ENCODE data around the gene PRH1.

Gene PRH1

DNA sequence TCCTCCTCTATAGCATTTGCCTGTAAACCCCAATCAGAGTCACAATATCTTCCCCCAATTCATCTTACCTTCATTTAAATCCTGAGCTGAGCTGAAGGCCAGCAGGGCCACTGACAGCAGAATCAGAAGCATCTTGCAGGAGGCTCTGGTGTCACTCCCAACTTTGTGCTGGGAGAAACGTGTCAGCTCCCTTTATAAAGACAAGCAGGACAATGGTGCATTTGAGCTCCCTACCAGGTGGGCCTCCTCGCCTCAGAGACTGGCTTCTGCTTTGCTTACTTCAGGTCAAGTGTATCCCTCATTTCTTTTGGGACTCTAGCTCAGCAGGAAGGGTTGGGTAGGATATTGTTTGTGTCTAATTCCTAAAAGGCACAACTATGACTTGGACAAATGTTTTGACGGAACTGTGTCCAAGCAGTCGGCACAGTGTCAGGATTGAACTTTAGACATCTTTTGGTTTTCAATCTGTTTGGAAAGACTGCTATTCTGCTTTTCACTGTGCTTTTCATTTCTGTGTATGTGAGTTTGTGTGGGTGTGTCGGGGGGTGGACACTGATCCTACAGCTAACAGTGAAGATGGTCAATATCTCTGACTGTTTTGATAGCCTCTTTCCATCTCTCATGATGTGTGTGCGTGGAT lies at the start of gene PRH1:
Gene PRH1, minus strand, starts transcription at position 170 of the 640 bp plus-strand sequence. Its CDS starts 38 bp downstream, at position 132.
- no peak for DNase-seq

DNA sequence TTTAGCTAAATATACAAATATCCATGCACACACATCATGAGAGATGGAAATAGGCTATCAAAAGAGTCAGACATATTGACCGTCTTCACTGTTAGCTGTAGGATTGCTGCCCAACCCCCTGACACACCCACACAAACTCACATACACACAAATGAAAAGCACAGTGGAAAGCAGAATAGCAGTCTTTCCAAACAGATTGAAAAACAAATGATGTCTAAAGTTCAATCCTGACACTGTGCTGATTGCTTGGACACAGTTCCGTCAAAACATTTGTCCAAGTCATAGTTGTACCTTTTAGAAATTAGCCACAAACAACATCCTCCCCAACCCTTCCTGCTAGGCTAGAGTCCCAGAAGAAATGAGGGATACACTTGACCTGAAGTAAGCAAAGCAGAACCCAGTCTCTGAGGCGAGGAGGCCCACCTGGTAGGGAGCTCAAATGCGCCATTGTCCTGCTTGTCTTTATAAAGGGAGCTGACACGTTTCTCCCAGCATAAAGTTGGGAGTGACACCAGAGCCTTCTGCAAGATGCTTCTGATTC lies 44.8 kb upstream of the PRH1 start, which contains the start of gene PRH2:
Gene PRH2, plus strand, starts transcription at position 491 of the 541 bp plus-strand sequence. Its CDS starts 38 bp downstream, at position 529.
- no peak for DNase-seq

DNA sequence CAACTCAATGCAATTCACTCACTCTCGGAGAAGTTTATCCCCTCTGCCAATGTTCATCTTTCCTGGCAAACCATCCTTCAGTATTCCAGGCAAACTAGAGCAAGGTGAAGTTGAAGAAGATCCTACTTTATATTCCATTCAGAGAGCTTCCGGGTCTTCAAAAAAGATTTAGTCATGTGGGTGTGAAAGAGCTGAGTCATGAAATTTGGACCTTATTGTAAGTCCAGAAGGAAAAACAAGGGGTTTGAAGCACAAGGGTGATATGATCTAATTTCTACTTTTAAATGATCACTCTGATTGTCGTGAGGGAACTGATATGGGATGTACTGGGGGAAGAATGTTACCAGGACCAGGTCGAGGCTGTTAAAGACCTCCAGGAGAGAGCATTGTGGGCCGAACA lies 42.2 kb upstream of the PRH1 start:
- DNase-seq = no peak

DNA sequence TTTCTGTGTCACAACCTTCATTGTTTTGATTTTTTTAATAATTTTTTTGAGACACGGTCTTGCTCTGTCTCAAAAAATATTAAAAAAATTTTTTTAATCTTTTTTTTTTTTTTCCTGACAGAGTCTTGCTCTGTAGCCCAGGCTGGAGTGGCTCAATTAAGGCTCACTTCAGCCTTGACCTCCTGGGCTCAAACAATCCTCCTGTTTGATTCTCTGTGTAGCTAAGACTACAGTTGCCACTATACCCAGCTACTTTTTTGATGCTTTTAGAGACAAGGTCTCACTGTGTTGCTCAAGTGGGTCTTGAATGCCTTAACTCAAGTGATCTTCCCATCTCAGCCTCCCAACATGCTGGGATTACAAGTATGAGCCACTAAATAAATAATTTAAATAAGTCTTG lies 35.8 kb upstream of the PRH1 start:
- DNase-seq = no peak

DNA sequence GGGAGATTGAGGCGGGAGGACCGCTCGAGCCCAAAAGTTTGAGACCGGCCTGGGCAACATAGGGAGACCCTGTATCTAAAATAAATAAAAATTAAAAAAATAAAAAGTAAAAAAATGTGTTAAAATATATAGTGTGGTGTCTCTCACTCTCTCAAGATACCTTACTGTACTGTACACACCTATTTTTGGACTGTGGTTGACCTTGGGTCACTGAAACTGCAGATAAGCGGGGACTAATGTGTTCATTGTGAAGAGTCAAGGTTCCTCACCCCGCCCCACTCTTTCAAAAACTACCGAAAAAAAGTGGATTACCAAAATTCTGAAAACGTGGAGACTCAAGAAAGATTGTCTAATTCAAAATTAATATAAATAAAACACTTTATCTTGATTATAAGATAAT lies 26.3 kb upstream of the PRH1 start:
- DNase-seq = no peak

DNA sequence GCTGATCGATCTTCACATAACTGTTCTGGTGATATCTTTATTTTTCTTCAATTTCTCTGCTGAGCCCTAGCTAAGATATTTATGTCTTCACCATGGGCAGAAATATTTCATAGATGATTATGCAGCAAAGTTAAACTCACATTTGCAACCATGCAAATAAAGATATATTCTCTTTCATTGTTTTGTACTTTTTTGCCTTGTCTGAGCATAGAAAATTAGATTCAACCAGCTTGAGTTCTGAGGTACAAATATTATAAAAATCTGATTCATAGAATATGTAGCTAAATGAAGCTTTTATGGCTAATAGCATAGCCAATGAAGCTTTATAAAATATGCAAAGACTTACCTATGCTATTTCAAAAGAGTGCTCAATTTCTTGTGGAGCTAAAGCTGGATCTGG lies 25.4 kb upstream of the PRH1 start, which contains the start of gene TAS2R13:
Gene TAS2R13, minus strand, starts transcription at position 101 of the 400 bp plus-strand sequence. CDS start 264 bp downstream, outside the sequence.
- no peak for DNase-seq

DNA sequence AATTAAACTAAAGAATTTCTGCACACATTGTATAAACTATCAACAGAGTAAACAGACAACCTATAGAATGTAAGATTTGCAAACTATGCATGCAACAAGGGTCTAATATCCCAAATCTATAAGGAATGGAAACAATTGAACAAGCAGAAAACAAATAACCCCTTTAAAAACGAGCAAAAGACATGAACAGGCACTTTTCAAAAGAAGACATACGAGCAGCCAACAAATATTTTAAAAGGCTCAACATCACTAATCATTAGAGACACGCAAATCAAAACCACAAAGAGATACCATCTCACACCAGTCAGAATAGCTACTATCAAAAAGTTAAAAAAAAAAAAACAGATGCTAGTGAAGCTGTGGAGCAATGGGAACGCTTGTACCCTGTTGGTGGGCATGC lies 20.6 kb upstream of the PRH1 start:
- no peak for DNase-seq

DNA sequence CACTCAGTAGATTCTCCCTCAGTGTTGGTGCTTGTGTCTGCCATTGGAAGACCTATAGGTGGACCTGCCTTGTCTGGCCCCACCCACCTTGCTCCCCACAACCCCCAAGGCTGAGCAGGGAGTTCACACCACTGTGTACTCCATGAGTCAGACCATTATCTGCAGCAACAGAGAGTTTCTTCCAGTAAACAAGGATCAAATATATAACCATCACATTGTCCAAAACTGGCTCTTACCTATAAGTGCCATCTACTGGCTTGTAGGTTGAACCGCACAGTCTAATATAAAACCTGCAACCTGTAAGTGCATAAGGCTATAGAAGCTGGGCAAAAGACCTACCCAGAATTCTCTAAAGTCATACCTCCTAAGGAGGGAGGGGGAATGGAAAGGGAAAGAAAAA lies 17.4 kb upstream of the PRH1 start:
- DNase-seq = peak in 1 of 2 experiments; percentile 7

DNA sequence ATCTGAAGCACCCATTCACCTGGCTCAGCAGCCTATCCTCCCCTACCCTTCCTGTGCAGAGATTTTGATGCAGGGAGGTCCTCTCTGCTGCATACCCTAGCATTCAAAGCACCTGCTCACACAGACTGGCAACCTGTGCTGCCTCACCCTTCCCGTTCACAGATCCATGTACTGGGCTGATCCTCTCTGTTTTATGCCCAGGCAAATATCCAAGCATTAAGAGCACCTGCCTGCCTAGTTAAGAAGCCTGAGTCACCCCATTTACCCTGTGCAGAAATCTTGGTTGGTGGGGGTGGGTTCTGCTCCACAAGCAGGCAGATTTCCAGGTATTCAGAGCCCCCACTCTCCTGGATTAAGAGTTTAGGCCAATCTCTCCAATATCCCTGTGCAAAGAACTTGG lies 16.9 kb upstream of the PRH1 start:
- no peak for DNase-seq

DNA sequence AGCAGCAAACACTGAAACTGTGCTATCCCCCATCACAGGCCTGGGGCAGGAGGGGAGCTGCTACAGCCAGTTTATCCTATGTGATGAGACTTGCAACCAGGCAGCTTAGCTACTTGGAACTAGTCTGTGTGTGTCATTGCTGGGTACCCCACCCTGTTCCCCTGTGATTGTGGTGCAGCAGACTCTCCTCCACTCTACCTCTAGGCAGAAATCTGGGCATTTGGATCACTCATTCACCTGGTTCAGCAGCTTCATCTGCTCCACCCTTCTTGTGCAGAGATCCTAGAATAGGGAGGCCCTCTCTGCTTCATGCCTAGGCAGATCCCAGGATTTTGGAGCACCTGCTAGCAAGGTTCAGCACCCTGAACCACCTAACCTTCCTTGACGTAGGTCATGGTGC lies 16.5 kb upstream of the PRH1 start:
- no peak for DNase-seq

DNA sequence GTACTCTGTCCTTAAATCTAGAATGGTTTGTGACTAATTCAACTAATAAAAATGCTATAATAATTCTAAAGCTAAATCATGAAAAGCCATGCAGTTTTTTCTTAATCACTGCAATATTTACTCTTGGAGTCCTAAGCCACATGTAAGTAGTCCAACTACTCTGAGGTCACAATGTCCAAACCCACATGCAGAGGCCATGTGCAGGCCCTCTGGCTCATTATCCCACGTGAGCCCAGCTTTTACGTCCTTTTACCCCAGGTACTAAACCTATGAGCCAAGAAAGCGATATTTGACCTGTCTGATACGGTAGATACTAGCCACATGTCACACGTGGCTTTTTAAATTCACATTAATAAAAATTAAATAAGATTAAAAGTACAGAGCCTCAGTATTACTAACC lies 12.8 kb upstream of the PRH1 start:
- DNase-seq = no peak

DNA sequence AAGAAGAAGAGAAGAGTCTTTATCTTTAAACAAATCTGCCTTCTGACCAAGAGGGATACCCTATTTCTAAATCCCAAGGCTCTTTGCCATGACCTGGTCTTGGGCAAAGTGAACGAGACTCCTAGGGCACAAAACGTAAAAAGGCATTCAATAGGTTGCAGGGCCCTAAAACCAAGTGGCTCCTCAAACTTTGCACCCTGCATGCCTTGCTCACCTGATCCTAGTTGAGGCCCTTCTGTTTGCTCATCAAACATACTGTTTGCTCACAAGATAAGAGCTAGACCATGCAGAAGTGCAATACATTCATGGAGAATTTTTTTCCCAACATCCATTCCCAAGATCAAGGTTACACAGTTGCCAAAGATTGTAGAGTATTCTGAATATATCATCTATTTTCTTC lies 7.9 kb upstream of the PRH1 start:
- no peak for DNase-seq

DNA sequence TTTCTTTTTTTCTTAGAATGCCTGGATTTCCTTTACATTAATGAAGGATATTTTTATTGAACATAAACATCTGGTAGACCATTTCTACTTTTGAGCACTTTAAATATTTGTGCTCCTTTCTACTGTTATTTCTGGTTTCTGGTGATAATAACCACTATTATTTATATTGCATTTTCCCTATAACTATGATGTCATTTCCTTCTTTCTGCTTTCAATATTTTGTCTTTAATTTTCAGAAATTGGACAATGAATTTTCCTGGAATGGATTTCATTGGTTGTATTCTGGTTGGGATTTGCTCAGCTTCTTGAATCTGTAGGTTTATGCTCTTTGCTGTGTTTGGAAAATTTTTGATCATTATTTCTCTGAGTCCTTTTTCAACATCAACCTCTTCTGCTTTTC lies 5.2 kb upstream of the PRH1 start:
- DNase-seq = no peak

DNA sequence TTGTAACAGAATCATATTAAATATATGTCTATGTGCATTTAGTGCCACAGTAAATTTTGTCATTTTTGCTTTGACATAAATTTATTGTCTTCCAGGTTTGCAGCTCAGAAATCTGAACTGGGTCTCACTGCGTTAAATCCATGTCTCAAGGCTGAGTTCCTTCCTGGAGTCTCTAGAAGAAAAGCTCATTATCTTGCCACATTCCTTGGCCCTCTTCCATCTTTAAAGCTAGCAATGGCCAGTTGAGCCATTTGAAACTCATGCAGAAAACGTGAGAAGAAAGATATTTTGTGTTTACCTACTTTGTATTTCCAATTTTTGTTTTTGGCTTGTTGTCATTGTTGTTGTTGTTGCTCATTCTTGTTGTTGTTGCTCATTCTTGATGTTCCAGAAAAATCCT lies 10.7 kb downstream of the PRH1 start:
- DNase-seq = no peak

DNA sequence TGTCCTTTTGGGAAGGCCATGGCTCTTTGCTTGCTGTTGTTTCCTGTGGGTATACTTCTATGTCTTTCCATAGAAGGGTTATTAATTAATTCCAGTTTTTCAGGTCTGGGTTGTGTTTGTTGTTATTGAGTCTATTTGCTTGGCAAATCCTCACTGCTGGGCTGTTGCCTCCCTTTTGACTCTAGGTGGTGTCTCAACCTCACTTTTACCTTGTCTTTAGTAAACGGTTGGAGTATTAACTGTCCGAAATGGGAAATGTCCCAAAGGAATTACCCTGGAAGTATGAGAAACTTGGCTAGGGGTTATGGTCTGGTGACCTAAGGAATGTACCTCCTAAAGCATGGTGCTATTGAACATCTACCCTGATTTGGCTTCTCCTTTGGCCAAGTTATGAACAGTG lies 16.7 kb downstream of the PRH1 start:
- peak; percentile 1 to 23 for DNase-seq

DNA sequence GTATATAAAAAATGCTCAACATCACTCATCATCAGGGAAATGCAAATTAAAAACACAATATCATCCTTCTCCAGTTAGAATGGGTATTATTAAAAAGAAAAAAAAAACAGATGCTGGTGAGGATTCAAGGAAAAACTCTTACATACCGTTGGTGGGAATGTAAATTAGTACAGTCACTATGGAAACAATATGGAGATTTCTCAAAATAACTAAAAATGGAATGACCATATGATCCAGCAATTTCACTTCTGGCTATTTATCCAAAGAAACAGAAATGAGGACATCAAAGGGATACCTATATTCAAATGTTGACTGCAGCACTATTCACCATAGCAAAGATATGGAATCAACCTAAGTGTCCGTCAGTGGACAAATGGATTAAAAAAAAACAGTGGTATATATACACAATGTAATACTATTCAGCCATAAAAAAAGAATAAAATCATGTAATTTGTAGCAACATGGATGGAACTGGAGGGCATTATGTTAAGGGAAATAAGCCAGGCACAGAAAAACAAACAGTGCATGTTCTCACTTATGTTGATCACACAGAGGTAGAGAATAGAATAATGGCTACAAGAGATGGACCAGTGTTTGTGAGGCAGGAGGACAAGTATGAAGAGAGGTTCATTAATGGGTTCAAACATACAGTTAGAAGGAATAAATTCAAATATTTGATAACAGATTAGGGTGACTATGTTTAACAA lies 20.4 kb downstream of the PRH1 start:
- peak in 1 of 2 experiments; percentile 1 for DNase-seq

DNA sequence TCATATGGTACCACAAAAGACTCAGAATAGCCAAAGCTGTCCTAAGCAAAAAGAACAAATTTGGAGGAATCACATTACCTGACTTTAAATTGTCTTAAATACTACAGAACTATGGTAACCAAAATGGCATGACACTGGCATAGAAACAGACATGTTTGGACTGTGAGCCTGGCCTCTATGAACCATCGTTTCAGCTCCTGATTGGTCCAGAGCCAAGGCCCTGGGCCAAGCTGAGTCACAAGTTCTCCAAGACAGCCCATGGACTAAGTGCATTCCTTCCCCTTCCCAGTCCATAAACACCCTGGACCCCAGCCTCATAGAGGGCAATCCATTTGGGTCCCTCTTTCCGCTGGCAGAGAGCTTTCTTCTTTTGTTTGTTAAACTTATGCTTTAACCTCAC lies 22.7 kb downstream of the PRH1 start:
- no peak for DNase-seq

DNA sequence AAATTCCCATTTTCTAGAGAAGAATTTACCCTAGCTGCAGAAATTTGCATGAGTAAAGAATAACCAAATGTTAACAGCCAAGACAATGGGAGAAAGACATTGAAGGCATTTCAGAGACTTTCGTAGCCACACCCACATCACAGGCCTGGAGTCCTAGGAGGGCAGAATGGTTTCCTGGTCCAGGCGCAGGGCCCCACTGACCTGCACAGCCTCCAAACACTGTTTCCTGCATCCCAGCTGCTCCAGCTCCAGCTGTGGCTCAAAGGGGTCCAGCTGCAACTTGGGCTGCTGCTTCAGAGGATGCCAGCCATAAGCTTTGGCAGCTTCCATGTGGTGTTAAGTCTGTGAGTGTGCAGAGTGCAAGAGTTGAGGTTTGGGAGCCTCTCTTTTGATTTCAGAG lies 28.2 kb downstream of the PRH1 start:
- DNase-seq = no peak

DNA sequence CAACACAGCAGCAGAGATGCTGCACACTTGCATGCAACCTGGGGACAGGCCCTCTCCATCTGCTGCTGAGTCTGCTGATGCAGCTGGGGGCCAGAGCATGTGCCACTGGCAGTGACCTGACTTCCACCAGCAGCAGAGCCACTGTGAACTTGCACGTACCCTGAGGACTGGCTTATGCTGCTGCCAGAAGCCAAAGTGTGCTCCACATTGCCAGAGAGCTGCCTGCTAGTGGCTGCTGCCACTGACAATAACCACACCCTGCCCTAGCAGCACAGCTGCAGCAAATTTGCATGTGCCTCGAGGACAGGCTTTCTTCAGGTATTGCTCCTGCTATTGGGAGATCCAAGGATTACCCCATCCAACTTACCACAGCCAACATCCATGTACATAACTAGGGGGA lies 30.3 kb downstream of the PRH1 start:
- peak; percentile 32 to 75 for DNase-seq

DNA sequence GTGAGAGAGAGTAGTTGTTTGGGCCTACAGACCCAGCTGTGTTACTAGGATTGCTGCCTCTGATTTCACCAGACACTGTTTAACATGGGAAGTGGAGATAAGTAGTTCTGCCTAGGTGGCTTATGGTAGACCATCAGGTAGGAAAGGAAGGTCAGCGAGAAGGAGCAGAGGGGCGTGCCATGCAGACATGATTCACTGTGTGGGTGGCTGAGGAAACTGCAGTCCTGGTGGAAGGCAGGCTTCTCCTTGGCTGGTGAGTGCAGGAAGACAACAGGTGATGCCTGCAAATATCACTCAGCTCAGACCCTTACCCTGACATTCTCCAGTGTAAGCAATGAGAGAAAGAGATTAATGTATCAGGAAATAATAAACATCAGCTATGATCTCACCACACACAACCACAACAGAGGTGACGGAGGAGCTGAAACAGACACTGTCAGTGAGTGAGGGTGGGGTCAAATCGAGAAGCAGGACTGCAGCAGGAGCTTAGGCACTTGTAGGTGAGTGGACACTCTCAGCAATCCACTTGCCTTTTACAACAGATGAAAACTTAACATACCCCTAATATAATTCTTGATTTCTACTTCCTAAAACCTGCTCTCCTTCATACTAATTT lies 32.7 kb downstream of the PRH1 start:
- no peak for DNase-seq

DNA sequence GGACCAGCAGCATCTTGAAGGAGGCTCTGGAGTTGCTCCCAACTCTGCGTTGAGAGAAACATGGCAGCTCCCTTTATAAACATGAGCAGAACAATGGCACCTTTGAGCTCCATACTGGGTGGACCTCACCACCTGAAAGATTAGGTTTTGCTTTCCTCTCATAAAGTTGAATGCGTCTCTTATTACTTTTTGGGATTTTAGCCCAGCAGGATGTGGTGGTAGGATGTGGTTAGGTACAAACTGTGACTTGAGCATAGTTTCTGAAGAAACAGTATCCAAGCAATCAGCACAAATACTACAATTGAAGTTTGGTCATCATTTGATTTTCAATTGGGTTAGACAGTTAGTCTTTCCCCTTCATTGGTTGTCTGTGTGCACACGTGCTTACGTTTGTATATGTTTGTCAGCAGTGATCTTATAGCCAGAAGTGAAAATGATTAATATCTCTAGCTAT lies 34.6 kb downstream of the PRH1 start, which contains the start of gene PRR4:
Gene PRR4, minus strand, starts transcription at position 51 of the 454 bp plus-strand sequence. Its CDS starts 38 bp downstream, at position 13.
- no peak for DNase-seq

DNA sequence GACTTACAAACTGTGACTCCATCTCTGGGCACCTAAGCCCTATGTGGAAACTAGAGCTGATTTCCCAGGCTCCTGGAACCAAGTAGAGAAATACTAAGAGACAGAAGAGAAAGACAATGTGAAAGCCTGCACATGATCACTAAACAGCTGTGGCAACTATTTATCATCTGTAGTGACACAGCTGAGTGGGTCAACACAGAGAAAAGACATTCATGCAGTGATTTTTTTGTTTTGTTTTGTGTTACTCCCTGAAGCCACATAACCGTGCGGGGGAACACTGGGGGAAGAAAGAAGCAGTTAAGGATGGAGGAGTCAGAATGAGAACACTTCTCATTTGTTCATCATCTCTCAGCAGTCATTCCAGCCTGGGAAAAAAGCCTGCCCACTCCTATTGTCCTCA lies 36.3 kb downstream of the PRH1 start:
- no peak for DNase-seq

DNA sequence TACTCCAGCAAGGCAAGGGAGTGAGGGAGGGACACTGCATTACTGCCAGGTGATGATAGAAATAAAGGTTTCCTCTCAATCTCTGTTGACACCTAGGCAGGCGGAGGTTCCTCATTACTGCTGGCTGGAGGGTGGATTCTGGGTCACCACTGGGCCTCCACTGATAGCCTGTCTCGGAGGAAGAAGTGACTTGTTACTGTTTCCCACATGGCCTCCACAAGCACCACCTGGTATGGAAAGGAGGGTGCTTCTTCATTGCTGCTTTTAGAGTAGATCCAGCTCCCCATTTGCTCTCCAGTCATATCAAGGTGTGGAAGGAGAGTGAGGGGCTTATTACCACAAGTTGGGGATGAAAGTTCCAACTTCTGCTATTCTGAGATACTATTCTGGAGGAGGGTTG lies 41.2 kb downstream of the PRH1 start:
- DNase-seq = no peak

DNA sequence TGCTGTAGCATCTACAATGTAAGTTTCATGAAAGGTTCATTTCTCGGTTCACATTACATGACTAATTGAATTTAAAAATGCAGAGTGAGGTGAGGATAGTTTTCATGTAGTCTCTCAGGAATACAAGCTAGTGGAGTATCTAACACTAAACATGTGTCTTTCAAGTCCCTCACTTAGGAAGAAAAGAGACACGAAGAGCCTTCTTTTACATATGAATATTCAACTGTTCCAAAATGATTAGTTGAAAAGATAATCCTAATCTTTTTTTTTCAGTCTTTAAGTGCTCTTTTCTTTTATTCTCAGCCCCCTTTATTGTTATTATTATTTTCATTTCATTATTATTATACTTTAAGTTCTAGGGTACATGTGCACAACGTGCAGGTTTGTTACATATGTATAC lies 45.6 kb downstream of the PRH1 start:
- no peak for DNase-seq
